Stimulated activated CD8-positive, alpha-beta memory T cell treated with anti-CD3 and anti-CD28 coated beads, Interleukin-4, amount 100 ng/mL, for 24 hours (primary cell): ENCODE results near the gene PJVK.
"Not testable (repeated sequence)": the region's sequence is repeated elsewhere in the genome, so short reads cannot be mapped to it uniquely, and the experiment has no call there.

Source experiments
- DNase-seq: peaks from one replicate; pipeline ENCODE4 v3.0.0-alpha.2; 2020; ENCODE audit warnings: low read depth

PJVK gene

GRCh38 chr2:178436662-178437061 is 14.5 kb upstream of the PJVK start:
- no peak for DNase-seq

DNA sequence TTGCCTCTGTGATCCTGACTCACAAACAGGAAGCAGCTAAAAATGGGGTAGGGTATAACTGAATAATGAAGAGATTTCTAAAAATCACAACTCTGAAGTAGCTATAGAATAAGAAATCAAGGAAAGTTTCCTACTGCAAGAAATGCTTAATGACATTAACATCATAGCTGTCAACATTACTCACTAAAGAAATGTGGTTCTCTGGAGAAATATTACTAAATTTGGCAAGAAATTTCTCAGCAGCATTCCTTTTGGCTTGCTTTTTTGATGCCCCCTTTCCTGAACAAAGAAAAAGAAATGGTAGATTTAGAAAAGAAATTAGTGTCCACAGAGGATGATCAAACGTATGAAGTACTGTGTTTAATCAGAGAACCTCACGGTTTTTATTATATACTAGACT is 9.8 kb upstream of the PJVK start:
- no peak for DNase-seq

DNA sequence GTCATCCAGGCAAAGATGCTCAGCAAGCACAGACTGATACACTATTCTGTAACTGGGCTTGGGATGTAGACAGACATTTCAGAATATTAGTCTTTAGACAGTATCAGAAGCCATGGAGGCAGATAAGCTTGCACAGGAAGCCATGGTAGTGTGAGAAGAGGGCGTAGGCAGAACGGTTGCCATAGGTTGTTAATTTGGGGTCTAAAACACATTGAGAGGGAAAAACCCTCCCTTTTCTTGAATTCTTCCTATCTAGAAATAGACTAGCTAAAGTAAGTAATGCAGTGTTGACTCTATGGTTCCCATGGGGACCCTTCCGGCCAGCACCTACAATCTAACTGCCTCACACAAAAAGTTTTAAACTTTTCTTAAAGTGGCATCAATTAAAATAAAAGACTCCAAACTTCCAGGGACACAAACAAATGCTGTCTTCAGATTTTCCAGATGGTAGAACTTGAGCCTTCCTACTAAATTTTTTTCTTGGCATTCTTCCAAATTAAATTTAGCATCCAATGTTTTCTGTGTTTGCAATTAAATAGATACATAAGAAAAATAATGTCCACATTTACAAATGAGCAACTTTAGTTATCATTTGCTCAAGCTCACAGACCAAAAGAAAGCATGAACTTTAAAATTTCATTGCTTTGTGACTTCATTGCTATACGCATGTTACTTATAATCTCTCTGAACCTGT is 2.1 kb upstream of the PJVK start:
- no peak for DNase-seq

DNA sequence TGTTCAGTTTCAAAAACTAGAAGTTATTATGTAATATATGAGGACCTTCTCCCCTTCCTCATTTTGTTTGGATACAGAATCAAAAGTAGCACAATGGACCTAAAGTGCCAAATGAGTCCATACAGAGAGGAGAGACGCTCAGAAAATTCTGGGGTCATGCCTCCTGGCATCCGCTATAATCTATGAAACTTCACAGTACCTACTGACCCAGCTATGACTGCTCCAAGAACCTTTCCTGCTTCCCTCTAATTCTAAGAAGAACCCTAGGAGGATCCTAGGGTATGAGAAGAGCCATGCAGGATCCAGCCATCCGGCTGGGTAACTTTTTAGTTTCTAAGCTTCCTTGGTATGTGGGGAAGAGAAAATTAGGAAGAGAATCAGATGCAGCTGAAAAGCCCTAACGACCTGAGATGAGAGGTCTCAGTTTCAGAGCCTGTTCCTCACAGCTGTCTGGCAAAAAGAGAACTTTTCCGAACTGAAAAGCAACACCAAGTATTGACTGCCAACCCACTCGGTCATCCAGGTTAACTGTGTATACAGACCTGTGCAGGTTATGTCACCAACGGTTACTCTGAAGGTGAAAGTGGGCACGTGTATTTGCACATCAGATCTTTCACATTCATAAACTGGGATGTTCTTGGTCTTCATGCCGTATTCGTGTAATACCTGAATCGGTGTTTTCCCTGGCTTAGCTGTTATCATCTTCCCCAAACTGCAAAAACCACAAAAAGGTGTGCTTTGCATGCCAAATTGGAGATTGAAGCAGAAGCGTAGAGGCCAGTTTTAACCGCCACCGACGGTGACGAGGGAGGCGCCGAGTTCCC is 1.3 kb upstream of the PJVK start:
- DNase-seq = no peak

GRCh38 chr2:178450524-178450773 is 729 bp upstream of the PJVK start:
- no peak for DNase-seq

DNA sequence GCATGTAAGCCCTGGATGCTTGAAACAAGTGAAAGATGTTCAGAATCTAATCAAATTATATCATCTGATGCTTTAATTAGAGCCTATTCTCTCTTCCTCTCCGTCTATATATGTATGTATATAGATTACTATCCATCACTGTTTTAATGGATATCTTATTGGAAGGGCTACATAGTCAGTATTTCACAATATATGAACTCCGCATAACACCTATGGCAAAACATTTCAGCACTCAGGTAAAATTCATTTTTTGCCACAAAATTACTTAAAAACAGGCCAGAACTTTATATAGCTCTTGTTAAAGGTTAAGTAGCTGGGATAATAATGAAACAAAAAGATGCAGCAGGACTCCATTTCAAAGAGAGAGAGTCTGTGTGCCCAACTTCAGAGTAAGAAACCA is 1.2 kb downstream of the PJVK start:
- no peak for DNase-seq

DNA sequence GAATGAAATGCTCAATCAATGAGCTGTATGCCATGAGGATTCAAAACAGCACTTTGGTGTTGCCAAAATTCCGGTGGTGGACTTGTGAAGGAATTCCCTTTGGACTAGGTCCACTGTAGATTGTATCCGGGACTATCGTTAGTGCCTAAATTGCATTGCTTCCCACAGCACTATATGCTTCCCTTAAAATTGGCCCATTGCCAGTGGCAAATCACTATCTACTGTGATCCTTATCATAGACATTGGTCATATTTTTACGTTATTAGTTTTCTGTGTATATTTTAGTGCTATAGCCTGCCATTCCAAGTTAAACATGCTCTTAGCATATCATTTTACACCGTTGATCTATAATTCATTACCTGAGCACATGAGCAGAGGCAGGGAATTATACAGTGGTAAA is 1.7 kb downstream of the PJVK start:
- no peak for DNase-seq

DNA sequence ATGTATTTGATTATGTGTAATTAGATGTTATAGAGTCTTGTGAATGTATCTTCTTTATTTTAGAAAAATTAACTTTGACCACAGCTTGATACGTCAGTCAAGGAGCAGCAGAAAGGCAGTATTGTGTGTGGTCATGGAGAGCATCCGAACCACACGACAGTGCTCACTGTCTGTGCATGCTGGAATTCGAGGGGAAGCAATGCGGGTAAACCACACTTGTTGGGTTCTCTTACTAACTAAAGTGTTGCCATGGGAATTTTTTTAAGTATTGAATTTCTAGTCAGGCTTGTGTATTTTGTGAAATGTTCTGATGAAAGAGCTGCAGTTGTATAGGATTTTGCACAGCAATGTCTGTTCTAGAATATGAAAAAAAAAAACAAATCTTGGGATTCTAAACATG is 4.8 kb downstream of the PJVK start:
- no peak for DNase-seq

DNA sequence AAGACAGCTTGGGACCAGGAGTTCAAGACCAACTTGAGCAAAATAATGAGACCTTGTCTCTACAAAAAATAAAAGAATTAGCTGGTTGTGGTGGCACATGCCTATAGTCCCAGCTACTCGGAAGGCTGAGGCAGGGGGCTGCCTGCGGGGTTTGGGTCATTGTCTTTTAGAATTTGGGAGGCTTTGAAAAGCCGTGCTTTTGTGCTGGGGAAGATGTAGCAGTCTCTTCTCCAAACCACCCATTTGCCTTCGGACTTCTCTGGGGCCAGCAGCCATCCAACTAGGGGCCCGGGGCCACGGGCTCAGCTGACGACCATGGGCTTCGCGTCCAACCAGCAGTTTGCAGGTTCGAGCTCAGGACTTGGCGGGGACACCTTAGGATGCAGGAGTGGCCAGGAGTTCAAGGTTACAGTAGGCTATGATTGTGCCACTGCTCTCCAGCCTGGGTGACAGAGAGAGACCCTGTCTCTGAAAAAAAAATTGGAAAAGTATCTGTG is 6.3 kb downstream of the PJVK start:
- no peak for DNase-seq

GRCh38 chr2:178469219-178469849 is 18.2 kb downstream of the PJVK start:
- no peak for DNase-seq

DNA sequence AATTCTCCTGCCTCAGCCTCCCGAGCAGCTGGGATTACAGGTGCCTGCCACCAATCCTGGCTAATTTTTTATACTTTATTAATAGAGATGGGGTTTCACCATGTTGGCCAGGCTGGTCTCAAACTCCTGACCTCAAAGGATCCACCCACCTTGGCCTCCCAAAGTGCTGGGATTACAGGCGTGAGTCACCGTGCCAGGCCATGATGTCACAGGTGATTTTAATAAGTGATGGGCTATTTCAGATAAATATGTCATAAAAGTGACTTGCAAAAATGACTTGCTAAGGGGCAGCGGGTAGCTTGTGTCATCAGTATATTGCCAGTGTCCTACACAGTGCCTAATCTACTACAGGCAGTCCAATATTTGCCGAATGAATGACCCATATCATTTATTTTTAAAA is 20.1 kb downstream of the PJVK start:
- not testable (repeated sequence) for DNase-seq

DNA sequence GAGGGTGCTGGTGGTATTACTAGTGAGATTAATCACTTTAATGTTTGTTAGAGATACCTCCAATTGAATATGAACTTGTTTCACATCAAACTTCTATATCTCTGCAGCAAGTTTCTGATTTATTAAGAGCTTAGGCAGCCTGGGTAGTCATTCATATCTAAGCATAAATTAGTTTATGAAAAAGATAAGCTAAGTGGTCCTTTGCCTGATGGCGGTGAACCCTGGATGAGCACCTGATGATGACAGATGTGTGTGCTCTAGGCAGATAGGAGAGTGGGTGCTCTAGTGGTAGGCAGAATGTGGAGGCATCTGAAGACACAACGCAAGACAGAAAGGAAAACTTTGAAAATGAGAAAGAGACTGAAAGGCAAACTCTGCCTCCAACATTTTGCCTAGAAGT is 22.2 kb downstream of the PJVK start:
- DNase-seq = no peak

- no peak for DNase-seq
These were observed 22.8 kb downstream of the PJVK start for GRCh38 chr2:178473931-178474330.

DNA sequence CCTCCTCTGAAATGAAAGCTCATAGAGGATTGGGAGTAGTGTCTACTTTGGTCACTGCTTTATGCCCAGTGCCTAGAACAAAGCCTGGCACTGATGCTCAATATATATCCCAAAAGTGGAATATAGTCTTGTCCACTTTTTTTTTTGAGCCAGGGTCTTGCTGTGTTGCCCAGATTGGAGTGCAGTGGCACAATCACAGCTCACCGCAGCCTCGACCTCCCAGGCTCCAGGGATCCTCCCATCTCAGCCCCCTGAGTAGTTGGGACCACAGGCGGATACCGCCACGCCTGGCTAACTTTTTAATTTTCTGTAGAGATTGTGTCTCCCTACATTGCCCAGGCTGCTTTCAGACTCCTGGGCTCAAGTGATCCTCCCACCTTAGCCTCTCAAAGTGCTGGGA is 23.4 kb downstream of the PJVK start:
- DNase-seq = no peak

DNA sequence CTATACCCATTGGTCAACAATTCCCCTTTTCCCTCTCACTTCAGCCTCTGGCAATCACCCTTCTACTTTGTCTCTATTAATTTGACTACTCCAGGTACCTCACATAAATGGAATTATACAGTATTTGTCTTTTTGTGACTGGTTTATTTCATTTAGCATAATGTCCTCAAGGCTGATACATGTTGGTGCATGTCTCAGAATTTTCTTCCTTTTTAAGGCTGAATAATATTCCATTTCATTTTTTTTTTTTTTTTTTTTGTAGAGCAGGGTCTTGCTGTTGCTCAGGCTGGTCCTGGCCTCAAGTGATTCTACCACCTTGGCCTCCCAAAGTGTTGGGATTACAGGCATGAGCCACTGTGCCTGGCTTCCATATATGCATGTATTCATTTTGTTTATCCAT is 25.3 kb downstream of the PJVK start:
- DNase-seq = no peak

- no peak for DNase-seq
These were observed 26.4 kb downstream of the PJVK start for GRCh38 chr2:178477443-178478129.

DNA sequence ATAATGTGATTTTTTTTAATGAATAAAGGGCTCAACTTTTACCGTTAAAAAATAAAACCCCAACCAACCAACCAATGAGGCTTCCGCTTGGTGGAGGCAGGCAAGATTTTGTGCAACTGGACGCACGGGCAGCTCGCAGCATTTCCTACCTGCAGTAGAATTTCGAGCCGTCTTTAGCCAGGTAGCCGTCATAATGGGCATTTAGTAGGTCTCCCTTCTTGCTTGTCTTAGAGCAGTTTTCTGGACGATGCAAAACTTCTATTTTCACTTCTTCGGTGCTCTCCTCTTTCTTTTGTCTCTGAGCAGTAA is 26.9 kb downstream of the PJVK start:
- no peak for DNase-seq

DNA sequence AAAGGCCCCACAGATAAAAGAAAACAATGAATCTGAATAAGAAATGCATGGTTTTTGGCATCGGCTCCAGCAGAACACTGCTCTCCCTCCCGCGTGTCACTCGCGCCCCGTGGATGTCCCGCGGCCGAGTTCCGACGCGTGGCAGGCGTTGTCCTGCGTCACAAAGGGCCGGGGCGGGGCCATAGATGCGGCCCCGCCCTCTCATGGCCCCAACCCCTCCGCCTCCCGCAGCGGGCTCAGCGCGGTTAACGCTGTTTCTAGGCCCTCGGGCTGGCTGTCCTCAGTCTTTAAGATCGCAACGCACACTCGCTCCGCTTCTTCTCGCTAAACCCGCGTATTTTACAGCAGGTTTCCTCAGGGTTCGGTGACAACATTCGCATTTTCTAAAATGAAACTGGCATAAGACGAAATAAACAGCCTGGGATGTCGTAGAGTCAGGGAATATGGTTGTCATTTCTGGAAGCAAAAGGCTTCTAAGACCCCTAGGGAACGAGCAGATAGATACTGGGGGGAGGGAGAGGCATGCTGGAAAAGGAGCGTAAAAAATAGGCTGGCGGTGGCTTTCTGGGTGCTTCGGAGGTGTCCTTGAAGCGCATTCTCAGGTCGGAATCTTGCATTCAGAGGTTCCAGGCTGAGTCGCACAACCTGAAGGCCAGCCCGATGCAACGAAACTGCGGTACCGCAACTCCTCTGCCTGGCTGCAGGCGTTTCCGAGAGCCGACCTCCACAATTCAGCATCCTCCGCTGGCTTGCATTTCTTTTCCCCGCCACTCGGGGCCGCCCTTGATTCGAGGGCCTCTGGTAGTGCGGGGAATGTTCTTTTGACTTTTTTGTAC is 27.5 kb downstream of the PJVK start, which contains the start of gene FKBP7:
Gene FKBP7, minus strand, starts transcription at position 162 of the 836 bp plus-strand sequence. Its CDS starts 101 bp downstream, at position 61.
- peak; percentile 71 for DNase-seq

GRCh38 chr2:178479275-178479616 is 28.1 kb downstream of the PJVK start:
- DNase-seq = no peak

GRCh38 chr2:178479758-178480226 is 28.6 kb downstream of the PJVK start:
- no peak for DNase-seq

DNA sequence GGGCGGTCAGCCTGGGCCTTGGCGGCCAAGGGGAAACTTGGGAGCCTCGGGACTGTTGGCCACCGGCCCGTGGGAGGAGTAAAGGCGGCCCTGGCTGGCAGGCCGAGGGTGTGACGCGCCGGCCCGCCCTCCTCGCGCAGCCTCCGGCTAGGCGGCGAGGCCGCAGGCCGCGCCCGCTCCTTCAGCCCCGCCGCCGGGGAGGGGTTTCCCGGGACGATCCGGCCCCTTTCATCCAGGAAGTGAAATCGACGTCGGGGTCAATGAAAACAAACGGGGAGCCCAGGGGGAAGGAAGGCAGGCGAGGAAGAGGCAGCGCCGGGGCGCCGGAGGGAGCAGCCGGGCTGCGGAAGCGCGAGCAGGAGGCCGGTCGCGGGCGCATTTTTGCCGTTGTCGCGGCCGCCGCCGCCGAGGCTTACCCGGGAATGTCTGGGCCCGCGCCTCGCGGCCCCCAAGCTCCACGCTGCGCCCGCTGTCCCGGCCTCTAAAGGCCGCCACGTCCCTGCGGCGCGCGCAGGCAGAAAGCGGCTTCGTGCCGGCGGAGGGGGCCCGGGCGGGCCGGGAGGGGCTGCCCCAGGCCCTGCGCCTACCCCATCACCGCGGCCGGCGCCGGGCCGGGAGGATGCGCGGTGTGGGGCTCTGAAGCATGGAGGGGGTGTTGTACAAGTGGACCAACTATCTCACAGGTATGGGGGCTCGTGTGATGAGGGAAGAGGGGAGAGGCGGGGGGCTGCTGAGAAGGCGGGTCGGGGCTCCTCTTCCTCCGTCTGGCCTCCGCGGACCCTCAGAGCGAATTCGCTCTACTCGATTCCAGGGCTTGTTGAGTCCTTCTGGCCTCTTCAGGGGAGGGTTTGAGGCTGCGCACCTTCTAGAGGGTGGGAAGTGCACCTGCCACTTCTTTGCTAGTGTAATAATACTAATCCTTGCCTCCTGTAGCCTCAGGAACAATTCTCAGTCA is 29.3 kb downstream of the PJVK start, which contains the start of gene PLEKHA3:
Gene PLEKHA3, plus strand, starts transcription at position 231 of the 955 bp plus-strand sequence. Its CDS starts 413 bp downstream, at position 644.
- DNase-seq = peak; percentile 75
